Measurements from ENCODE around the gene BMERB1. TPM values are rescaled to one million over a fixed set of nuclear protein-coding genes. Genes with fewer than 3 reads are reported as not detected.

BMERB1 gene
- total and polyA plus RNA-seq, 4 donors: 5.6 to 33.3 (median 9.0) TPM

GRCh38 chr16:15631730-15632409 is 197.5 kb downstream of the BMERB1 start:
- TF ChIP-seq HNF4G (IDR thresholded peaks at IDR 0.05) (no peak), ZBTB33 (IDR thresholded peaks at IDR 0.05) (no peak), EGR1 (IDR thresholded peaks at IDR 0.05; ENCODE audit: low read depth in 2 of 2) (no peak), ATF3 (IDR thresholded peaks at IDR 0.05) (no peak), MAX (IDR thresholded peaks at IDR 0.05) (no peak), JUND (IDR thresholded peaks at IDR 0.05) (no peak), CTCF (IDR thresholded peaks at IDR 0.05; ENCODE audit: low read depth, low read length, missing input control) (no peak), YY1 (IDR thresholded peaks at IDR 0.05) (no peak), REST (IDR thresholded peaks at IDR 0.05) (no peak), HNF4A (conservative IDR thresholded peaks at IDR 0.05) (no peak), RAD21 (IDR thresholded peaks at IDR 0.05) (no peak), FOXA2 (IDR thresholded peaks at IDR 0.05) (no peak), SP1 (IDR thresholded peaks at IDR 0.05) (no peak), RXRA (IDR thresholded peaks at IDR 0.05) (no peak)
- H3K4me3 ChIP-seq (ENCODE audit: low read depth in 1 of 3, low read length in 3 of 3): no peak overlapping the region
- H3K9me3 ChIP-seq (ENCODE audit: control insufficient read depth in 4 of 4, low read length in 3 of 4): no peaks in the 10 kb centered on the region
- H3K27ac ChIP-seq (ENCODE audit: low read depth in 1 of 2, low read length in 2 of 2): no peak overlapping the region
- H3K9ac ChIP-seq (ENCODE audit: low read depth in 1 of 2, low read length in 2 of 2): no peak overlapping the region
- WGBS: 98% methylated on average over 2 of the region's 2 CpGs
- no peaks in the 10 kb centered on the region for H3K27me3 ChIP-seq (ENCODE audit: control insufficient read depth in 4 of 4, insufficient read depth in 4 of 4, low read length in 3 of 4)
- DNase-seq (ENCODE audit: low spot score): no peak
- H3K36me3 ChIP-seq (ENCODE audit: control insufficient read depth in 4 of 4, insufficient read depth in 3 of 4, low read depth in 1 of 4, low read length in 3 of 4): peaks cover 7 to 52% (median 45%) of the 10 kb centered on the region in 4 donors
- peaks cover 0 to 8% (median 7%) of the 10 kb centered on the region in 4 donors for H3K4me1 ChIP-seq (ENCODE audit: control insufficient read depth in 4 of 4, insufficient read depth in 4 of 4, low read length in 3 of 4)

- no peak overlapping the region for H3K4me3 ChIP-seq (ENCODE audit: low read depth in 1 of 3, low read length in 3 of 3)
- peaks cover 0 to 8% (median 4%) of the 10 kb centered on the region in 4 donors for H3K4me1 ChIP-seq (ENCODE audit: control insufficient read depth in 4 of 4, insufficient read depth in 4 of 4, low read length in 3 of 4)
- no peaks in the 10 kb centered on the region for H3K9me3 ChIP-seq (ENCODE audit: control insufficient read depth in 4 of 4, low read length in 3 of 4)
- no peak for DNase-seq (ENCODE audit: low spot score)
- peaks cover 12 to 63% (median 53%) of the 10 kb centered on the region in 4 donors for H3K36me3 ChIP-seq (ENCODE audit: control insufficient read depth in 4 of 4, insufficient read depth in 3 of 4, low read depth in 1 of 4, low read length in 3 of 4)
- no peak overlapping the region for H3K27ac ChIP-seq (ENCODE audit: low read depth in 1 of 2, low read length in 2 of 2)
- 93% methylated on average over 9 of the region's 9 CpGs for WGBS
- no peaks in the 10 kb centered on the region for H3K27me3 ChIP-seq (ENCODE audit: control insufficient read depth in 4 of 4, insufficient read depth in 4 of 4, low read length in 3 of 4)
- no peak overlapping the region for H3K9ac ChIP-seq (ENCODE audit: low read depth in 1 of 2, low read length in 2 of 2)
- TF ChIP-seq FOXA2 (IDR thresholded peaks at IDR 0.05) (no peak), TAF1 (conservative IDR thresholded peaks at IDR 0.05) (no peak), MAX (IDR thresholded peaks at IDR 0.05) (no peak), HNF4A (conservative IDR thresholded peaks at IDR 0.05) (no peak), HNF4G (IDR thresholded peaks at IDR 0.05) (no peak), JUND (IDR thresholded peaks at IDR 0.05) (no peak), YY1 (IDR thresholded peaks at IDR 0.05) (no peak), REST (IDR thresholded peaks at IDR 0.05) (no peak), SP1 (IDR thresholded peaks at IDR 0.05) (no peak), RXRA (IDR thresholded peaks at IDR 0.05) (no peak), EGR1 (IDR thresholded peaks at IDR 0.05; ENCODE audit: low read depth in 2 of 2) (no peak), ZBTB33 (IDR thresholded peaks at IDR 0.05) (no peak), ATF3 (IDR thresholded peaks at IDR 0.05) (no peak)
These were observed 201.5 kb downstream of the BMERB1 start for GRCh38 chr16:15635926-15636325.
